Naive thymus-derived CD4-positive, alpha-beta T cell (primary cell): Measurements from ENCODE around the gene SEL1L3. TPM values are rescaled to one million over a fixed set of nuclear protein-coding genes. Genes with fewer than 3 reads are reported as not detected.

Source experiments
- ATAC-seq: fragments of 150-1000 bp; cut with Tn5 transposase; 2 replicates; pipeline ENCODE4 v1.10.0; 2021; ENCODE audit warnings: mild to moderate bottlenecking, moderate library complexity
- CTCF ChIA-PET: fragments of 350-600 bp; sonication (Branson Sonifier 250); formaldehyde crosslinking; loops from one replicate; lab custom pipeline; 2021; ENCODE audit warnings: antibody characterized with exemption; lab: Charles Lee
- POLR2A ChIA-PET: fragments of 350-600 bp; sonication (Branson Sonifier 250); formaldehyde crosslinking; loops from one replicate; lab custom pipeline; 2021; ENCODE audit warnings: antibody characterized with exemption, inconsistent platforms; lab: Charles Lee
- DNase-seq, 9 donors: peaks; one replicate each; pipeline versions ENCODE4 v3.0.0 to v3.0.0-alpha.2; 2020 to 2022; ENCODE audit warnings: mixed read lengths in 1 of 9
- H3K27ac ChIP-seq: one replicate; pipeline ENCODE4 v1.7.0; 2013; ENCODE audit warnings: mild to moderate bottlenecking, low read depth, low read length, moderate library complexity
- H3K27me3 ChIP-seq, 2 donors: one replicate each; pipeline ENCODE4 v1.7.0; 2013; ENCODE audit warnings: low read length in 2 of 2, mild to moderate bottlenecking in 2 of 2, moderate library complexity in 2 of 2; ENCODE audit not compliant: control insufficient read depth in 2 of 2, insufficient read depth in 2 of 2
- H3K36me3 ChIP-seq, 3 experiments: 1 replicate in 2 of 3; 2 replicates in 1 of 3; pipeline ENCODE4 v1.7.0; 2013; ENCODE audit warnings: low read length in 3 of 3, mild to moderate bottlenecking in 3 of 3, moderate library complexity in 1 of 3; ENCODE audit not compliant: insufficient read depth in 3 of 3, control insufficient read depth in 2 of 3
- H3K4me1 ChIP-seq, 2 donors: one replicate each; pipeline ENCODE4 v1.7.0; 2013; ENCODE audit warnings: low read length in 2 of 2, mild to moderate bottlenecking in 2 of 2, moderate library complexity in 1 of 2; ENCODE audit not compliant: control insufficient read depth in 2 of 2, insufficient read depth in 2 of 2
- H3K4me3 ChIP-seq: 2 replicates; pipeline ENCODE4 v1.7.0; 2013; ENCODE audit warnings: mild to moderate bottlenecking, low read length
- H3K9me3 ChIP-seq, 3 experiments: 1 replicate in 2 of 3; 2 replicates in 1 of 3; pipeline ENCODE4 v1.7.0; 2013; ENCODE audit warnings: low read length in 3 of 3; ENCODE audit not compliant: control insufficient read depth in 2 of 3
- H3K27ac Mint-ChIP-seq, 9 donors: one replicate each; pipeline ENCODE4 v1.8.0; 2020 to 2022; ENCODE audit warnings: mixed read lengths in 9 of 9, mild to moderate bottlenecking in 8 of 9, moderate library complexity in 5 of 9, inconsistent platforms in 2 of 9
- H3K27me3 Mint-ChIP-seq, 5 donors: one replicate each; pipeline ENCODE4 v1.8.0; 2021 to 2022; ENCODE audit warnings: mixed read lengths in 5 of 5, mild to moderate bottlenecking in 1 of 5
- H3K36me3 Mint-ChIP-seq, 5 donors: one replicate each; pipeline ENCODE4 v1.8.0; 2020 to 2022; ENCODE audit warnings: mixed read lengths in 5 of 5, mild to moderate bottlenecking in 3 of 5, inconsistent platforms in 1 of 5
- H3K4me1 Mint-ChIP-seq, 7 donors: one replicate each; pipeline ENCODE4 v1.8.0; 2020 to 2022; ENCODE audit warnings: mixed read lengths in 7 of 7, mild to moderate bottlenecking in 3 of 7, inconsistent platforms in 1 of 7
- H3K4me3 Mint-ChIP-seq, 10 donors: one replicate each; pipeline ENCODE4 v1.8.0; 2020 to 2022; ENCODE audit warnings: mild to moderate bottlenecking in 10 of 10, mixed read lengths in 10 of 10, moderate library complexity in 6 of 10, inconsistent platforms in 2 of 10
- H3K9me3 Mint-ChIP-seq, 11 donors: one replicate each; pipeline ENCODE4 v1.8.0; 2020 to 2022; ENCODE audit warnings: mixed read lengths in 11 of 11, mild to moderate bottlenecking in 4 of 11, inconsistent platforms in 1 of 11, moderate library complexity in 1 of 11
- intact Hi-C, 2 donors: fragments of 100-400 bp; cut with micrococcal nuclease; formaldehyde crosslinking; loops; one replicate each; pipeline ENCODE4 v1.15.1; 2023
- polyA plus RNA-seq, 2 donors: library from polyadenylated mRNA; unstranded; fragments of 300-500 nt; fragmentation: Illumina TruSeq; gene quantifications; one replicate each; pipeline ENCODE4 v1.2.3, GENCODE V29; 2021
- total RNA-seq, 6 experiments: library from RNA in 5 of 6; stranded (reverse) in 5 of 6; gene quantifications; 1 replicate in 5 of 6; 2 replicates in 1 of 6; pipeline ENCODE4 v1.2.3 and lab custom pipeline; 2021 to 2026

Gene SEL1L3
- total and polyA plus RNA-seq, 7 experiments from 2014 or later = 15.9 to 55.8 (median 42.3) TPM

- Mint-ChIP-seq H3K27me3 (no peaks in the 10 kb centered on the region), H3K27ac (no peak overlapping the region), H3K4me1 (peaks cover 0 to 4% (median 0%) of the 10 kb centered on the region in 7 donors), H3K36me3 (peaks cover 17 to 67% (median 39%) of the 10 kb centered on the region in 5 donors), H3K4me3 (no peak overlapping the region), H3K9me3 (no peaks in the 10 kb centered on the region)
- Histone ChIP-seq H3K27ac (no peak overlapping the region), H3K9me3 (no peaks in the 10 kb centered on the region), H3K27me3 (no peaks in the 10 kb centered on the region), H3K4me1 (no peaks in the 10 kb centered on the region), H3K4me3 (no peak overlapping the region), H3K36me3 (peaks cover 4 to 41% (median 8%) of the 10 kb centered on the region in 3 experiments)
- ATAC-seq (no peak), DNase-seq (no peak)
- intact Hi-C loops = no loop called here
- ChIA-PET POLR2A (no interaction called here), CTCF (no interaction called here)
Measured at GRCh38 chr4:25818876-25819275, 43.9 kb downstream of the SEL1L3 start.

GRCh38 chr4:25818371-25818871 is 44.4 kb downstream of the SEL1L3 start:
- Histone ChIP-seq H3K9me3 (no peaks in the 10 kb centered on the region), H3K27ac (no peak overlapping the region), H3K4me1 (no peaks in the 10 kb centered on the region), H3K36me3 (peaks cover 4 to 46% (median 8%) of the 10 kb centered on the region in 3 experiments), H3K27me3 (no peaks in the 10 kb centered on the region), H3K4me3 (no peak overlapping the region)
- Mint-ChIP-seq H3K27ac (no peak overlapping the region), H3K4me1 (peaks cover 0 to 4% (median 0%) of the 10 kb centered on the region in 7 donors), H3K9me3 (no peaks in the 10 kb centered on the region), H3K36me3 (peaks cover 17 to 65% (median 37%) of the 10 kb centered on the region in 5 donors), H3K27me3 (no peaks in the 10 kb centered on the region), H3K4me3 (no peak overlapping the region)
- POLR2A ChIA-PET = no interaction called here
- CTCF ChIA-PET = no interaction called here
- no peak for ATAC-seq
- intact Hi-C loops = no loop called here
- no peak for DNase-seq

GRCh38 chr4:25817059-25817681 is 45.6 kb downstream of the SEL1L3 start:
- no peak for ATAC-seq
- Mint-ChIP-seq H3K4me3 (no peak overlapping the region), H3K27ac (no peak overlapping the region), H3K9me3 (no peaks in the 10 kb centered on the region), H3K27me3 (no peaks in the 10 kb centered on the region), H3K4me1 (peaks cover 0 to 4% (median 0%) of the 10 kb centered on the region in 7 donors), H3K36me3 (peaks cover 22 to 63% (median 34%) of the 10 kb centered on the region in 5 donors)
- Histone ChIP-seq H3K36me3 (peaks cover 4 to 52% (median 8%) of the 10 kb centered on the region in 3 experiments), H3K27ac (no peak overlapping the region), H3K27me3 (no peaks in the 10 kb centered on the region), H3K9me3 (no peaks in the 10 kb centered on the region), H3K4me1 (no peaks in the 10 kb centered on the region), H3K4me3 (no peak overlapping the region)
- no peak for DNase-seq
- intact Hi-C loops = no loop called here
- ChIA-PET CTCF (no interaction called here), POLR2A (no interaction called here)

- CTCF ChIA-PET = no interaction called here
- Mint-ChIP-seq H3K9me3 (no peaks in the 10 kb centered on the region), H3K4me3 (no peak overlapping the region), H3K27ac (peak overlapping the region in 1 of 9 donors; percentile 11), H3K27me3 (no peaks in the 10 kb centered on the region), H3K36me3 (peaks cover 26 to 63% (median 39%) of the 10 kb centered on the region in 5 donors), H3K4me1 (peaks cover 0 to 4% (median 0%) of the 10 kb centered on the region in 7 donors)
- ATAC-seq (no peak), DNase-seq (no peak)
- H3K36me3 ChIP-seq = peaks cover 4 to 50% (median 8%) of the 10 kb centered on the region in 3 experiments
- H3K4me1 ChIP-seq = no peaks in the 10 kb centered on the region
- H3K9me3 ChIP-seq = no peaks in the 10 kb centered on the region
- no peaks in the 10 kb centered on the region for H3K27me3 ChIP-seq
- no peak overlapping the region for H3K27ac ChIP-seq
- intact Hi-C loops = no loop called here
- H3K4me3 ChIP-seq = no peak overlapping the region
- POLR2A ChIA-PET = no interaction called here
Measured at GRCh38 chr4:25816591-25817058, 46.2 kb downstream of the SEL1L3 start.

GRCh38 chr4:25815586-25815985 is 47.2 kb downstream of the SEL1L3 start:
- Histone ChIP-seq H3K4me3 (no peak overlapping the region), H3K9me3 (no peaks in the 10 kb centered on the region), H3K4me1 (no peaks in the 10 kb centered on the region), H3K27ac (no peak overlapping the region), H3K36me3 (peaks cover 4 to 50% (median 17%) of the 10 kb centered on the region in 3 experiments), H3K27me3 (no peaks in the 10 kb centered on the region)
- POLR2A ChIA-PET = interaction anchor here (0.6 kb wide), 1 partner anchor 44 kb away, joined by 3 read pairs; no protein-coding TSS in a partner anchor
- no peaks in the 10 kb centered on the region for H3K27me3 Mint-ChIP-seq
- DNase-seq (no peak), ATAC-seq (no peak)
- H3K4me3 Mint-ChIP-seq = no peak overlapping the region
- peaks cover 0 to 4% (median 0%) of the 10 kb centered on the region in 7 donors for H3K4me1 Mint-ChIP-seq
- intact Hi-C loops = no loop called here
- H3K36me3 Mint-ChIP-seq = peaks cover 25 to 67% (median 44%) of the 10 kb centered on the region in 5 donors
- H3K27ac Mint-ChIP-seq = no peak overlapping the region
- H3K9me3 Mint-ChIP-seq = no peaks in the 10 kb centered on the region
- CTCF ChIA-PET = no interaction called here

- DNase-seq = no peak
- H3K4me1 Mint-ChIP-seq = peaks cover 0 to 4% (median 0%) of the 10 kb centered on the region in 7 donors
- no peaks in the 10 kb centered on the region for H3K9me3 Mint-ChIP-seq
- intact Hi-C loops = no loop called here
- no peak overlapping the region for H3K27ac Mint-ChIP-seq
- H3K27me3 Mint-ChIP-seq = no peaks in the 10 kb centered on the region
- peaks cover 4 to 45% (median 8%) of the 10 kb centered on the region in 3 experiments for H3K36me3 ChIP-seq
- POLR2A ChIA-PET = no interaction called here
- no peak overlapping the region for H3K4me3 Mint-ChIP-seq
- H3K27me3 ChIP-seq = no peaks in the 10 kb centered on the region
- CTCF ChIA-PET = no interaction called here
- peak; percentile 34 for ATAC-seq
- no peaks in the 10 kb centered on the region for H3K9me3 ChIP-seq
- H3K36me3 Mint-ChIP-seq = peaks cover 25 to 68% (median 41%) of the 10 kb centered on the region in 5 donors
- no peak overlapping the region for H3K4me3 ChIP-seq
- H3K27ac ChIP-seq = no peak overlapping the region
- H3K4me1 ChIP-seq = no peaks in the 10 kb centered on the region
Measured at GRCh38 chr4:25814301-25815136, 48.3 kb downstream of the SEL1L3 start.
